Hepatocyte (in vitro differentiated cells): ENCODE data around the gene LAMB3. TPM values are rescaled to one million over a fixed set of nuclear protein-coding genes. Genes with fewer than 3 reads are reported as not detected.

Experiments
- DNase-seq: peaks from one replicate; pipeline ENCODE4 v3.0.0-alpha.2; 2016; ENCODE audit warnings: low spot score
- H2AFZ ChIP-seq: fragments of 200-600 bp; sonication (generic); 2 replicates; pipeline ENCODE4 v1.6.0; 2016; ENCODE audit warnings: antibody characterized with exemption, mild to moderate bottlenecking
- H3K27ac ChIP-seq: fragments of 200-600 bp; sonication (generic); 2 replicates; pipeline ENCODE4 v1.5.1; 2016; ENCODE audit warnings: mild to moderate bottlenecking
- H3K27me3 ChIP-seq: fragments of 200-600 bp; sonication (generic); 2 replicates; pipeline ENCODE4 v1.6.1; 2016
- H3K36me3 ChIP-seq: fragments of 200-600 bp; sonication (generic); replicated peaks from 2 replicates; pipeline ENCODE4 v1.5.1; 2016; ENCODE audit warnings: low read depth; ENCODE audit not compliant: insufficient read depth
- H3K4me1 ChIP-seq: fragments of 200-600 bp; sonication (generic); 2 replicates; pipeline ENCODE4 v1.5.1; 2016; ENCODE audit warnings: mild to moderate bottlenecking, moderate library complexity; ENCODE audit not compliant: insufficient read depth
- H3K4me2 ChIP-seq: fragments of 200-600 bp; sonication (generic); 2 replicates; pipeline ENCODE4 v1.6.0; 2016
- H3K4me3 ChIP-seq: fragments of 200-600 bp; sonication (generic); 2 replicates; pipeline ENCODE4 v1.5.1; 2016; ENCODE audit warnings: mild to moderate bottlenecking
- H3K79me2 ChIP-seq: fragments of 200-600 bp; sonication (generic); 2 replicates; pipeline ENCODE4 v1.6.0; 2017; ENCODE audit warnings: mild to moderate bottlenecking
- H3K9me2 ChIP-seq: fragments of 200-600 bp; sonication (generic); replicated peaks from 2 replicates; pipeline ENCODE4 v1.6.0; 2017; ENCODE audit warnings: mild to moderate bottlenecking; ENCODE audit not compliant: insufficient read depth
- H3K9me3 ChIP-seq: fragments of 200-600 bp; sonication (generic); 2 replicates; pipeline ENCODE4 v1.5.1; 2016; ENCODE audit warnings: low read depth, mild to moderate bottlenecking
- H4K20me1 ChIP-seq: fragments of 200-600 bp; sonication (generic); 2 replicates; pipeline ENCODE4 v1.6.0; 2016; ENCODE audit warnings: mild to moderate bottlenecking; ENCODE audit not compliant: insufficient read depth, poor library complexity, severe bottlenecking
- CTCF ChIP-seq: fragments of 200-600 bp; sonication (generic); IDR thresholded peaks from 2 replicates; pipeline ENCODE4 v1.5.1; 2016; ENCODE audit warnings: antibody characterized with exemption, mild to moderate bottlenecking; ENCODE audit not compliant: poor library complexity
- EZH2 ChIP-seq: fragments of 200-600 bp; sonication (generic); IDR thresholded peaks from 2 replicates; pipeline ENCODE4 v1.6.1; 2016; ENCODE audit warnings: antibody characterized with exemption, mild to moderate bottlenecking, borderline replicate concordance
- EZH2phosphoT487 ChIP-seq: fragments of 200-600 bp; sonication (generic); IDR thresholded peaks from one replicate; pipeline ENCODE4 v1.6.1; 2018; ENCODE audit warnings: antibody characterized with exemption, mild to moderate bottlenecking, low read depth, moderate library complexity; ENCODE audit not compliant: unreplicated experiment, severe bottlenecking
- WGBS: methylation state at CpG from one replicate; pipeline ENCODE4 v1.1.6; 2016; ENCODE audit warnings: low lambda C conversion rate; ENCODE audit errors: missing lambda C conversion rate; 5-methylcytosine and 5-hydroxymethylcytosine counted together
- polyA plus RNA-seq: library from polyadenylated mRNA; unstranded; fragments of >200 nt; fragmentation: Nextera tagmentation; extraction: Ambion mirVana; gene quantifications from 2 replicates; pipeline ENCODE4 v1.2.1, GENCODE V29; 2016
- total RNA-seq: library from RNA; depleted of rRNA; stranded (reverse); fragments of >200 nt; gene quantifications from 2 replicates; pipeline ENCODE4 v1.2.3, GENCODE V29; 2014

The LAMB3 gene
- total and polyA plus RNA-seq, 2 experiments from 2014 or later, result 55.9 to 76.9 TPM

- Histone ChIP-seq H3K4me3 (no peak overlapping the region), H3K27me3 (no peaks in the 10 kb centered on the region), H4K20me1 (no peaks in the 10 kb centered on the region), H3K4me2 (peak overlapping the region; percentile 70), H3K9me3 (no peaks in the 10 kb centered on the region), H3K9me2 (no peaks in the 10 kb centered on the region), H3K36me3 (no peaks in the 10 kb centered on the region), H3K79me2 (peaks cover 39% of the 10 kb centered on the region), H2AFZ (no peak overlapping the region), H3K4me1 (peaks cover 41% of the 10 kb centered on the region), H3K27ac (peak overlapping the region; percentile 3)
- TF ChIP-seq CTCF (no peak), EZH2phosphoT487 (no peak), EZH2 (no peak)
- DNase-seq, result no peak
Observed at GRCh38 chr1:209648346-209648745, 3.9 kb downstream of the LAMB3 start.

DNA sequence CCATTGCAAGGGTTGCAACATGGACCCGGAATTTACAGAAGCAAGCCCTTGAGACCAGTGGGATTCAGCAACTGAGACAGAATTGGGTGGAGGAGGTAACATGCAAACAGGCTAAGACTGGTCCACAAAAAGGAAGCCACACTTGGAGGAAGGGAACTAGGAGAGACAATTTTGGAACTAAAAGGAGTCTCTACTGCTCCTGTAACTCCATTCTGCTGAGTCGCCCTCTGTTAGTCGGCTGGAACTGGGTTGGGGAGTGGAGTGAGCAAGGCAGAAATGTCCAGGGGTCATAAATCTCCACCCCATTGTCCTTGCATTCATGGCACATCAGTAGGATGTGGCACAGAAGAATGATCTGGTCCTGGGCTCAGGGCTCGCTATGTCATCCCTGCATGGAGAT is 5.1 kb downstream of the LAMB3 start:
- no peak overlapping the region for H3K4me3 ChIP-seq
- H3K9me2 ChIP-seq, result no peaks in the 10 kb centered on the region
- H3K27ac ChIP-seq, result no peak overlapping the region
- H3K4me2 ChIP-seq, result no peak overlapping the region
- no peak overlapping the region for H2AFZ ChIP-seq
- no peaks in the 10 kb centered on the region for H3K36me3 ChIP-seq
- H3K27me3 ChIP-seq, result no peaks in the 10 kb centered on the region
- no peak for DNase-seq
- WGBS, result 84% methylated on average over 4 of the region's 4 CpGs
- peaks cover 39% of the 10 kb centered on the region for H3K79me2 ChIP-seq
- no peaks in the 10 kb centered on the region for H4K20me1 ChIP-seq
- H3K9me3 ChIP-seq, result no peaks in the 10 kb centered on the region
- TF ChIP-seq EZH2phosphoT487, result no peak
- no peak for TF ChIP-seq CTCF
- no peak for TF ChIP-seq EZH2
- H3K4me1 ChIP-seq, result peaks cover 49% of the 10 kb centered on the region

- Histone ChIP-seq H2AFZ (no peak overlapping the region), H3K9me2 (no peaks in the 10 kb centered on the region), H3K27me3 (no peaks in the 10 kb centered on the region), H3K27ac (peak overlapping the region; percentile 24), H3K9me3 (no peaks in the 10 kb centered on the region), H3K36me3 (no peaks in the 10 kb centered on the region), H3K4me3 (no peak overlapping the region), H3K4me1 (peaks cover 55% of the 10 kb centered on the region), H3K4me2 (peak overlapping the region; percentile 24), H4K20me1 (no peaks in the 10 kb centered on the region), H3K79me2 (peaks cover 34% of the 10 kb centered on the region)
- no peak for DNase-seq
- TF ChIP-seq EZH2phosphoT487 (no peak), CTCF (no peak), EZH2 (no peak)
- 92% methylated on average over 5 of the region's 5 CpGs for WGBS
Observed at GRCh38 chr1:209646558-209646957, 5.7 kb downstream of the LAMB3 start.
